Breast epithelium (tissue), 3 donors: ENCODE results near the gene FLT3LG.

Experiments used
- POLR2A ChIP-seq: fragments of 450-650 bp; IDR thresholded peaks from one replicate; pipeline ENCODE4 v1.6.1; 2016; ENCODE audit warnings: antibody characterized with exemption, mild to moderate bottlenecking, moderate library complexity
- POLR2AphosphoS5 ChIP-seq, 3 donors: sonication (generic); formaldehyde crosslinking; IDR thresholded peaks; one replicate each; pipeline ENCODE4 v1.6.1; 2017; ENCODE audit warnings: antibody characterized with exemption in 3 of 3
- TF ChIP-seq, protein P1 (sequence below), 3 donors: fragments of 450-650 bp; IDR thresholded peaks; one replicate each; pipeline ENCODE4 v1.5.1; 2016 to 2017; ENCODE audit warnings: antibody characterized with exemption in 3 of 3, mild to moderate bottlenecking in 3 of 3, moderate library complexity in 3 of 3

DNA sequence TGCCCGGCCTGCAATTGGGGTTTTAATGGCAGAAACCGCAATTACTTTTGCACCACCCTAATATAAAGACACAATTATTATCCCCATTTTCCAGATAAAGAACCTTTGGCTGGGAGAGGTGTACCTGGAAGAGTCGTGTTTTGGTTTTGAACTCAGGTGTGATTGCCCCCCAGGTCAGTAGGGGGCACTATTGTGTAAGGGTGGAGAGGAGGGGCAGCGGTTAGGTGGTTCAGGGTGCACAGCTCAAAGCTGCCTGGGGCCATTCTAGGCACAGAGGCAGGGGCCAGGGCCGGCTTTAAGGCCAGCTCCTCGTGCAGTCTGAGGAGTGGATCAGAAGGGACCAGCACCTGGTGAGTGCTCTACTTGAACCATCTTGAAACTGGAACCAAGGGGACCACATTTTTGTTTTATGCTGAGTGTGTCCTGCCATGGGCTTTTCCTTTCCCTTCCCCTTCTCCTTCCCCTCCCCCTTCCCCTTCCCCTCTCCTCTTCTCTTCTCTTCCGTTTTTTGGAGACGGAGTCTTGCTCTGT, 32.6 kb downstream of the FLT3LG start:
- TF ChIP-seq POLR2A (no peak), POLR2AphosphoS5 (IDR thresholded peaks at IDR 0.05) (no peak)
- TF ChIP-seq, protein P1, sequence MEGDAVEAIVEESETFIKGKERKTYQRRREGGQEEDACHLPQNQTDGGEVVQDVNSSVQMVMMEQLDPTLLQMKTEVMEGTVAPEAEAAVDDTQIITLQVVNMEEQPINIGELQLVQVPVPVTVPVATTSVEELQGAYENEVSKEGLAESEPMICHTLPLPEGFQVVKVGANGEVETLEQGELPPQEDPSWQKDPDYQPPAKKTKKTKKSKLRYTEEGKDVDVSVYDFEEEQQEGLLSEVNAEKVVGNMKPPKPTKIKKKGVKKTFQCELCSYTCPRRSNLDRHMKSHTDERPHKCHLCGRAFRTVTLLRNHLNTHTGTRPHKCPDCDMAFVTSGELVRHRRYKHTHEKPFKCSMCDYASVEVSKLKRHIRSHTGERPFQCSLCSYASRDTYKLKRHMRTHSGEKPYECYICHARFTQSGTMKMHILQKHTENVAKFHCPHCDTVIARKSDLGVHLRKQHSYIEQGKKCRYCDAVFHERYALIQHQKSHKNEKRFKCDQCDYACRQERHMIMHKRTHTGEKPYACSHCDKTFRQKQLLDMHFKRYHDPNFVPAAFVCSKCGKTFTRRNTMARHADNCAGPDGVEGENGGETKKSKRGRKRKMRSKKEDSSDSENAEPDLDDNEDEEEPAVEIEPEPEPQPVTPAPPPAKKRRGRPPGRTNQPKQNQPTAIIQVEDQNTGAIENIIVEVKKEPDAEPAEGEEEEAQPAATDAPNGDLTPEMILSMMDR (IDR thresholded peaks at IDR 0.05) = peak; percentile 42 to 75 (median 61)
